ENCODE results near the gene THBS3.
"Not testable (repeated sequence)": the region's sequence is repeated elsewhere in the genome, so short reads cannot be mapped to it uniquely, and the experiment has no call there.

Gene THBS3

DNA sequence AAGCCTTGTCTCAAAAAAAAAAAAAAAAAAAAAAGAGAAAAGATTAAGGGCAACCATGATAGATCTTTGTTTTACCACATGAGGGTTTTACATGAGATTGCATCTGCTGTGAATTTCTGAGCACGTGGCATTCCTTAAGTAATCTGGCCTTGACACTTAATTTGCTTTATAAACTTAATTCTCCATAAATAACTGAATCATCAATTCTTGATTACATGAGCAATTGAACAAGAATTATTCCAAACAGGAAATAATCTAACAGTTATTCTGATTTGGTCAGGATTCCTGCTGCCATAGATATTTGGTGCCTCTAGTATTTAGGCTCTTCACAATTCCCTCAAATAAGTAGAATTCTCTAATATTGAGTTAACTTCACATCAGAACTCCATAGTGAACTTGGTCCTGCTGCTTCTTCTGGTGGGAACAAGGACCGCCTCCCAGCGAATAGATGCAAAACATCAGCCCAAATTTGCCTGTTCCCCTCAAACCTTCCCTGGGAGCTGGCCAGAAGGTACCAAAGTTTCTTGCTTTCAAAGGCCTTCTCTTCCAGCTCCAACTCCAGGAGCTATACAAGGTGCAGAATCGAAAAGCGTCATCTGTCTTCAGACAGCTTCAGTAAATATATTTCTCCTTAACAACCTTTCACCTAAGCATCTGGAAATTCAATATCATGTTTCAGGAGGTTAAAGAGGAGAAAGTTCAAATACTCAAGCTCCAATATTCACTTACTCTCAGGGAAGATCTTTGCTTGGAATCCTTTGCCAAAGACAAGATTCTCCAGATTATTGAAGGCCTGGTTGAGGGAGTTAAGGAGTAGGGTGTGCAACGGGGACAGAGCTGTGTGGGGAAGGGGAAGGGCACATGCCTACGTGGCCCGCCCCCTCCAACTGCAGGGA, 35.6 kb downstream of the THBS3 start:
- TF ChIP-seq, protein P1, sequence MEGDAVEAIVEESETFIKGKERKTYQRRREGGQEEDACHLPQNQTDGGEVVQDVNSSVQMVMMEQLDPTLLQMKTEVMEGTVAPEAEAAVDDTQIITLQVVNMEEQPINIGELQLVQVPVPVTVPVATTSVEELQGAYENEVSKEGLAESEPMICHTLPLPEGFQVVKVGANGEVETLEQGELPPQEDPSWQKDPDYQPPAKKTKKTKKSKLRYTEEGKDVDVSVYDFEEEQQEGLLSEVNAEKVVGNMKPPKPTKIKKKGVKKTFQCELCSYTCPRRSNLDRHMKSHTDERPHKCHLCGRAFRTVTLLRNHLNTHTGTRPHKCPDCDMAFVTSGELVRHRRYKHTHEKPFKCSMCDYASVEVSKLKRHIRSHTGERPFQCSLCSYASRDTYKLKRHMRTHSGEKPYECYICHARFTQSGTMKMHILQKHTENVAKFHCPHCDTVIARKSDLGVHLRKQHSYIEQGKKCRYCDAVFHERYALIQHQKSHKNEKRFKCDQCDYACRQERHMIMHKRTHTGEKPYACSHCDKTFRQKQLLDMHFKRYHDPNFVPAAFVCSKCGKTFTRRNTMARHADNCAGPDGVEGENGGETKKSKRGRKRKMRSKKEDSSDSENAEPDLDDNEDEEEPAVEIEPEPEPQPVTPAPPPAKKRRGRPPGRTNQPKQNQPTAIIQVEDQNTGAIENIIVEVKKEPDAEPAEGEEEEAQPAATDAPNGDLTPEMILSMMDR (IDR thresholded peaks at IDR 0.05), result no peak
- H3K27ac ChIP-seq, result peak overlapping the region; percentile 95 to 96
- H3K4me3 ChIP-seq, result peak overlapping the region; percentile 86
- peak; percentile 41 for DNase-seq (ENCODE audit: low spot score)

- TF ChIP-seq, protein P1 (IDR thresholded peaks at IDR 0.05), result no peak
Observed at GRCh38 chr1:155170806-155171205, 36.9 kb downstream of the THBS3 start.

GRCh38 chr1:155170101-155170785, 37.5 kb downstream of the THBS3 start:
- TF ChIP-seq, protein P1 (IDR thresholded peaks at IDR 0.05), result no peak
- DNase-seq (ENCODE audit: low spot score), result peak; percentile 43
- Histone ChIP-seq H3K27ac (no peak overlapping the region), H3K4me3 (no peak overlapping the region)

More at GRCh38 chr1:155170806-155171205, 36.9 kb downstream of the THBS3 start:
- Histone ChIP-seq H3K27ac (no peak overlapping the region), H3K4me3 (no peak overlapping the region)
- peak; percentile 62 for DNase-seq (ENCODE audit: low spot score)

DNA sequence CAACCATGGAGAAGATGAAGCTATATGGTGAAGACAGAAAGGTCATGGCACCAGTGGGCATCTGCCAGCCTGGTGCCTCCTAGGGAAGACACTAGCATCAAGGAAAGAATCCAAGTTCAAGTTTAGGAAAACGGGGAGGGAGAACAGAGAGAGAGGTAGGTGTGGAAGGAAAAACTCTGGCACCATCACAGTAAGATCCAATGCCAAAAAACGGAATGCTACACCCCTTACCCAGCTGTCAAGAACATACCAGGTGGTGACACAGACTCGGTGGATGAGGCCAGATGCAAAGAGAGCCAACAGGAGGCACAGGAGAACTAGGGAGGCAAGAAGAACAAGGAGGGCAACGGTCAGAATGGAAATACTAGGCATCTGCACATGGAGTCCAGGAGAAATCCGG, 38.2 kb downstream of the THBS3 start:
- no peak overlapping the region for H3K27ac ChIP-seq
- no peak overlapping the region for H3K4me3 ChIP-seq
- peak; percentile 58 for DNase-seq (ENCODE audit: low spot score)
- TF ChIP-seq, protein P1 (IDR thresholded peaks at IDR 0.05), result no peak

DNA sequence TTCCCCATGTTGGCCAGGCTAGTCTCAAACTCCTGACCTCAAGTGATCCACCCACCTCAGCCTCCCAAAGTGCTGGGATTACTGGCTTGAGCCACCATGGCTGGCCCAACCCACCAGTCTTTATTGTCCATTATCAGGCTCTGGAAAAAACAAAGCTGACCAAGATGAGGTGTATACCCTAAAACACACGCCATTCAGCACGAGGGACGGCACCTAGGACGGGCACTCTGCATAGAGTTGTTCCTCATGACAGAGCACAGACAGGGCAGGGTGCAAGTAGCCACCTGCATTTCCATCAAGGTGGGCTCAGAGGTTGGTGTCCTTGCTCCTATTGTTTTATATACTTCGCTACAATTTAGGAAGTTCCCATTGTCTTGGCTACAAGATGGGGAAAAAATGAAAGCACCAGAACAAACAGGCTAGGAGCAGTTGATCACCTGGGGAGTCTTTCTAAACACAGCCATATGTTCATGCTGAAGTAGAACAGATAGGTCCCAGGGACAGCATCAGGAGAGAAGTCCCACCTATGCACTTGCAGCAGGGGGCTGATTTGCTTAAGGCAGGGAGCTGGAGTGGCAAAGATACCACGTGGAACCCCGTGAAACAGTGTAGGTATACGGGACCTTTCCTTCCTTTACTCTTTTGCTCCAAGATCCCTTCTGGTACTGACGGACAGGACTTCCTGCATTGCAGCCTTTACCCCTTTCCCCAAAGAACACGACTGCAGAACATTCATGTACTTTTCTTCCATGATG, 39.1 kb downstream of the THBS3 start:
- Histone ChIP-seq H3K27ac (no peak overlapping the region), H3K4me3 (no peak overlapping the region)
- TF ChIP-seq, protein P1 (IDR thresholded peaks at IDR 0.05), result no peak
- peak; percentile 28 for DNase-seq (ENCODE audit: low spot score)

DNA sequence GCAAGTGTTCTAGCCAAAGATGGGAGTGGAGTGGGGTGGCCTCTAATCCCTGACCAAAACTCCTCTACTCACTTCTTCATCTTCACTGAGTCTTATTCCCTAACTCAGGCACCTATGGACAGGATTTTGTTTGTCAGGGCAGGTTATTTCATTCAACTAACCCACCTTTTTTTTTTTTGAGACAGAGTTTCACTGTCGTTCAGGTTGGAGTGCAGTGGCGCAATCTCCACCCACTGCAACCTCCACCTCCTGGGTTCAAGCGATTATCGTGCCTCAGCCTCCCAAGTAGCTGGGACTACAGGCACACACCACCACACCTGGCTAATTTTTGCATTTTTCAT, 39.6 kb downstream of the THBS3 start:
- H3K4me3 ChIP-seq, result peak overlapping the region; percentile 27
- H3K27ac ChIP-seq; DNase-seq (ENCODE audit: low spot score): not testable (repeated sequence)

Data from coronary artery (tissue), 2 donors.